B cell (primary cell): ENCODE measurements around the gene CHD9. TPM values are rescaled to one million over a fixed set of nuclear protein-coding genes. Genes with fewer than 3 reads are reported as not detected.

ENCODE experiments used
- ATAC-seq: fragments of 200-7000 bp; cut with Tn5 transposase; one replicate; pipeline ENCODE4 v1.10.0; 2021; ENCODE audit warnings: low read depth, mild to moderate bottlenecking, moderate number of reproducible peaks, moderate library complexity
- CTCF ChIA-PET: fragments of 350-600 bp; sonication (Branson Sonifier 250); formaldehyde crosslinking; loops from one replicate; lab custom pipeline; 2021; ENCODE audit warnings: antibody characterized with exemption, inconsistent platforms; lab: Charles Lee
- POLR2A ChIA-PET: fragments of 350-600 bp; sonication (Branson Sonifier 250); formaldehyde crosslinking; loops from one replicate; lab custom pipeline; 2021; ENCODE audit warnings: antibody characterized with exemption; lab: Charles Lee
- DNase-seq: peaks from one replicate; pipeline ENCODE4 v3.0.0; 2013
- H2AFZ ChIP-seq: 2 replicates; pipeline ENCODE4 v1.6.1; 2012; ENCODE audit warnings: mild to moderate bottlenecking, low read depth, low read length; ENCODE audit not compliant: insufficient read depth, poor library complexity, severe bottlenecking
- H3K27ac ChIP-seq, 2 donors: 1 replicate in 1 of 2; 2 replicates in 1 of 2; pipeline ENCODE4 v1.5.1; 2012 to 2013; ENCODE audit warnings: low read length in 2 of 2, mild to moderate bottlenecking in 2 of 2, moderate library complexity in 1 of 2
- H3K27me3 ChIP-seq, 4 experiments: fragments of 200-600 bp in 1 of 4; sonication (generic) in 1 of 4; replicated peaks in 1 of 4; 1 replicate in 2 of 4; 2 replicates in 2 of 4; pipeline versions ENCODE4 v1.6.1 to v1.7.0; 2013 to 2016; ENCODE audit warnings: low read length in 3 of 4, mild to moderate bottlenecking in 2 of 4, mixed read lengths in 1 of 4, moderate library complexity in 1 of 4; ENCODE audit not compliant: insufficient read depth in 4 of 4, control insufficient read depth in 3 of 4; ENCODE audit errors: control extremely low read depth in 1 of 4
- H3K36me3 ChIP-seq, 2 experiments: replicated peaks in 1 of 2; 1 replicate in 1 of 2; 2 replicates in 1 of 2; pipeline versions ENCODE4 v1.6.1 to v1.7.1; 2013; ENCODE audit warnings: low read length in 1 of 2; ENCODE audit not compliant: insufficient read depth in 2 of 2, control insufficient read depth in 1 of 2; ENCODE audit errors: control extremely low read depth in 1 of 2, extremely low read depth in 1 of 2
- H3K4me1 ChIP-seq, 2 donors: fragments of 200-600 bp in 1 of 2; sonication (generic) in 1 of 2; 1 replicate in 1 of 2; 2 replicates in 1 of 2; pipeline versions ENCODE4 v1.5.1 to v1.6.1; 2013 to 2017; ENCODE audit warnings: low read length in 2 of 2; ENCODE audit not compliant: control insufficient read depth in 2 of 2, insufficient read depth in 2 of 2
- H3K4me2 ChIP-seq: replicated peaks from 2 replicates; pipeline ENCODE3; 2012; ENCODE audit warnings: mild to moderate bottlenecking, low read depth, low read length; ENCODE audit not compliant: poor library complexity, severe bottlenecking
- H3K4me3 ChIP-seq, 5 experiments: fragments of 200-600 bp in 1 of 5; sonication (generic) in 1 of 5; 1 replicate in 3 of 5; 2 replicates in 2 of 5; pipeline versions ENCODE4 v1.5.1 to v1.7.0; 2011 to 2016; ENCODE audit warnings: low read length in 4 of 5, mild to moderate bottlenecking in 4 of 5, low read depth in 2 of 5, control low read depth in 1 of 5, moderate library complexity in 1 of 5; ENCODE audit not compliant: insufficient read depth in 1 of 5; ENCODE audit errors: control extremely low read depth in 1 of 5, extremely low read depth in 1 of 5
- H3K79me2 ChIP-seq: fragments of 200-600 bp; sonication (generic); one replicate; pipeline ENCODE4 v1.6.0; 2016; ENCODE audit warnings: low read length; ENCODE audit not compliant: control insufficient read depth, insufficient read depth
- H3K9ac ChIP-seq: fragments of 200-600 bp; sonication (generic); 2 replicates; pipeline ENCODE4 v1.6.1; 2017; ENCODE audit warnings: mild to moderate bottlenecking, low read length, moderate library complexity
- H3K9me3 ChIP-seq, 3 donors: one replicate each; pipeline versions ENCODE4 v1.6.1 to v1.7.1; 2013; ENCODE audit warnings: low read length in 2 of 3; ENCODE audit not compliant: control insufficient read depth in 2 of 3, insufficient read depth in 1 of 3; ENCODE audit errors: control extremely low read depth in 1 of 3
- H4K20me1 ChIP-seq: 2 replicates; pipeline ENCODE4 v1.6.0; 2012; ENCODE audit warnings: mild to moderate bottlenecking, low read length; ENCODE audit not compliant: insufficient read depth, control insufficient read depth, poor library complexity, severe bottlenecking
- H3K27ac Mint-ChIP-seq: one replicate; pipeline ENCODE4 v1.8.0; 2021; ENCODE audit warnings: mixed read lengths
- H3K27me3 Mint-ChIP-seq: one replicate; pipeline ENCODE4 v1.8.0; 2021; ENCODE audit warnings: mixed read lengths
- H3K4me1 Mint-ChIP-seq: one replicate; pipeline ENCODE4 v1.8.0; 2021; ENCODE audit warnings: mixed read lengths
- H3K4me3 Mint-ChIP-seq: one replicate; pipeline ENCODE4 v1.8.0; 2021; ENCODE audit warnings: mixed read lengths
- H3K9me3 Mint-ChIP-seq: one replicate; pipeline ENCODE4 v1.8.0; 2022; ENCODE audit warnings: mixed read lengths; ENCODE audit not compliant: insufficient read depth
- CTCF ChIP-seq: fragments of 200-600 bp; IDR thresholded peaks from one replicate; pipeline ENCODE4 v1.8.0; 2022; ENCODE audit warnings: antibody characterized with exemption, mild to moderate bottlenecking
- EZH2 ChIP-seq: IDR thresholded peaks from 2 replicates; pipeline ENCODE4 v1.6.1; 2012; ENCODE audit warnings: borderline replicate concordance, low read depth, mild to moderate bottlenecking, moderate library complexity, low read length; ENCODE audit not compliant: insufficient read depth, poor library complexity, severe bottlenecking
- WGBS: methylation state at CpG from one replicate; pipeline ENCODE4 v1.1.5; 2013; ENCODE audit warnings: missing lambda C conversion rate; ENCODE audit not compliant: insufficient coverage; 5-methylcytosine and 5-hydroxymethylcytosine counted together
- intact Hi-C: fragments of 100-400 bp; cut with micrococcal nuclease; formaldehyde crosslinking; loops from one replicate; pipeline ENCODE4 v1.10.0; 2022
- polyA plus RNA-seq: library from polyadenylated mRNA; depleted of rRNA; stranded (reverse); fragments of >200 nt; gene quantifications from 2 replicates; pipeline ENCODE4 v1.2.3, GENCODE V29; 2012
- total RNA-seq, 2 donors: library from RNA; stranded (reverse); fragments of 120-200 nt in 1 of 2; gene quantifications; 1 replicate in 1 of 2; 2 replicates in 1 of 2; pipeline versions ENCODE4 v1.2.3 to v1.2.4, GENCODE V29; 2013 to 2022

CHD9 gene
- total and polyA plus RNA-seq, 2 donors (not counting 1 experiment from before 2014, with no cell fraction given) = 12.2 to 102 TPM

- DNase-seq (no peak), ATAC-seq (no peak)
- H3K4me1 ChIP-seq = no peaks in the 10 kb centered on the region
- TF ChIP-seq CTCF (no peak), EZH2 (no peak)
- WGBS = no CpG with 5 or more reads among the region's 3 CpGs
- H3K27me3 ChIP-seq = no peaks in the 10 kb centered on the region
- no peaks in the 10 kb centered on the region for H3K9me3 ChIP-seq
- Mint-ChIP-seq H3K27me3 (no peaks in the 10 kb centered on the region), H3K27ac (no peak overlapping the region), H3K4me3 (no peak overlapping the region), H3K4me1 (no peaks in the 10 kb centered on the region), H3K9me3 (no peaks in the 10 kb centered on the region)
- H3K4me2 ChIP-seq = no peak overlapping the region
- no peak overlapping the region for H2AFZ ChIP-seq
- H3K79me2 ChIP-seq = no peaks in the 10 kb centered on the region
- intact Hi-C loops = no loop called here
- ChIA-PET POLR2A (no interaction called here), CTCF (no interaction called here)
- H3K9ac ChIP-seq = no peak overlapping the region
- no peaks in the 10 kb centered on the region for H4K20me1 ChIP-seq
- no peak overlapping the region for H3K4me3 ChIP-seq
- peaks cover 17 to 83% of the 10 kb centered on the region in 2 experiments for H3K36me3 ChIP-seq
- H3K27ac ChIP-seq = no peak overlapping the region
Measured at GRCh38 chr16:53235851-53236250, 181.1 kb downstream of the CHD9 start.

GRCh38 chr16:53249331-53249730 is 194.5 kb downstream of the CHD9 start:
- Histone ChIP-seq H3K36me3 (peaks cover 17 to 53% of the 10 kb centered on the region in 2 experiments), H3K27me3 (no peaks in the 10 kb centered on the region), H3K4me2 (no peak overlapping the region), H4K20me1 (no peaks in the 10 kb centered on the region), H3K4me1 (no peaks in the 10 kb centered on the region), H2AFZ (no peak overlapping the region), H3K9me3 (no peaks in the 10 kb centered on the region), H3K27ac (no peak overlapping the region), H3K4me3 (no peak overlapping the region), H3K79me2 (no peaks in the 10 kb centered on the region), H3K9ac (no peak overlapping the region)
- H3K4me1 Mint-ChIP-seq = no peaks in the 10 kb centered on the region
- H3K9me3 Mint-ChIP-seq = peaks cover 2% of the 10 kb centered on the region
- no peak for DNase-seq
- TF ChIP-seq CTCF (no peak), EZH2 (no peak)
- ChIA-PET POLR2A (no interaction called here), CTCF (no interaction called here)
- intact Hi-C loops = no loop called here
- no peak overlapping the region for H3K4me3 Mint-ChIP-seq
- H3K27ac Mint-ChIP-seq = no peak overlapping the region
- WGBS = no CpG with 5 or more reads among the region's 1 CpG
- ATAC-seq = no peak
- no peaks in the 10 kb centered on the region for H3K27me3 Mint-ChIP-seq
